ENCODE measurements around the gene SPC24. TPM values are rescaled to one million over a fixed set of nuclear protein-coding genes. Genes with fewer than 3 reads are reported as not detected.

The SPC24 gene
- total and polyA plus RNA-seq, 2 donors (not counting 3 experiments of a cell fraction or from before 2014, with no cell fraction given), result 19.8 to 70.0 TPM

- Histone ChIP-seq H3K27me3 (ENCODE audit: control insufficient read depth in 2 of 2, insufficient read depth in 2 of 2, low read length in 2 of 2) (no peaks in the 10 kb centered on the region), H3K9me3 (replicated peaks; ENCODE audit: control insufficient read depth, insufficient read depth, low read length) (no peaks in the 10 kb centered on the region), H3K4me2 (ENCODE audit: insufficient read depth, low read length) (no peak overlapping the region), H3K27ac (ENCODE audit: insufficient read depth, low read depth, low read length) (no peak overlapping the region), H3K9ac (replicated peaks; ENCODE audit: extremely low read depth, insufficient read depth, low read length) (no peak overlapping the region), H3K4me3 (replicated peaks in 1 of 3; ENCODE audit: insufficient read depth in 1 of 3, low read depth in 1 of 3, low read length in 3 of 3) (no peak overlapping the region), H4K20me1 (replicated peaks; ENCODE audit: control insufficient read depth, extremely low read depth, insufficient read depth, low read length) (no peaks in the 10 kb centered on the region), H3K4me1 (ENCODE audit: control insufficient read depth, extremely low read depth, insufficient read depth, low read length) (peaks cover 4% of the 10 kb centered on the region), H2AFZ (ENCODE audit: low read depth, low read length) (no peak overlapping the region), H3K9me1 (replicated peaks; ENCODE audit: control insufficient read depth, extremely low read depth, insufficient read depth, low read length) (no peaks in the 10 kb centered on the region), H3K36me3 (ENCODE audit: control insufficient read depth in 2 of 2, extremely low read depth in 1 of 2, insufficient read depth in 2 of 2, low read length in 2 of 2) (peaks cover 4 to 16% of the 10 kb centered on the region in 2 experiments), H3K79me2 (ENCODE audit: control insufficient read depth, insufficient read depth, low read length) (peaks cover 7% of the 10 kb centered on the region)
- ChIA-PET CTCF (interaction anchor here (0.7 to 5.3 kb wide), 2 partner anchors 11 to 61 kb away, joined by 3 to 25 read pairs; no protein-coding TSS in a partner anchor), POLR2A (no interaction called here)
- intact Hi-C loops (cut with micrococcal nuclease) (no loop called here), dilution Hi-C loops (cut with MboI; ENCODE audit: extremely low pct_ligation_motif_present, low sequenced_read_pairs) (no loop called here)
- no peak for DNase-seq (ENCODE audit: low read depth, low spot score)
- TF ChIP-seq GATA2 (IDR thresholded peaks at IDR 0.05; ENCODE audit: insufficient read depth, insufficient read length, low read depth, low read length), result no peak
- TF ChIP-seq JUN (IDR thresholded peaks at IDR 0.05; ENCODE audit: borderline replicate concordance, insufficient read depth, insufficient read length, low read depth), result no peak
- TF ChIP-seq POLR2A (IDR thresholded peaks at IDR 0.05; ENCODE audit: low read depth, low read length), result no peak
- no peak for TF ChIP-seq FOS (IDR thresholded peaks at IDR 0.05; ENCODE audit: borderline replicate concordance, insufficient read depth, low read length)
- TF ChIP-seq, protein P1, sequence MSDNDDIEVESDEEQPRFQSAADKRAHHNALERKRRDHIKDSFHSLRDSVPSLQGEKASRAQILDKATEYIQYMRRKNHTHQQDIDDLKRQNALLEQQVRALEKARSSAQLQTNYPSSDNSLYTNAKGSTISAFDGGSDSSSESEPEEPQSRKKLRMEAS (IDR thresholded peaks at IDR 0.05; ENCODE audit: insufficient read depth, insufficient read length), result no peak
- no peak for TF ChIP-seq MYC (IDR thresholded peaks at IDR 0.05; ENCODE audit: low read depth, low read length)
- no peak for TF ChIP-seq EZH2 (IDR thresholded peaks at IDR 0.05; ENCODE audit: borderline replicate concordance, low read depth, low read length, severe bottlenecking)
- TF ChIP-seq, protein P2, sequence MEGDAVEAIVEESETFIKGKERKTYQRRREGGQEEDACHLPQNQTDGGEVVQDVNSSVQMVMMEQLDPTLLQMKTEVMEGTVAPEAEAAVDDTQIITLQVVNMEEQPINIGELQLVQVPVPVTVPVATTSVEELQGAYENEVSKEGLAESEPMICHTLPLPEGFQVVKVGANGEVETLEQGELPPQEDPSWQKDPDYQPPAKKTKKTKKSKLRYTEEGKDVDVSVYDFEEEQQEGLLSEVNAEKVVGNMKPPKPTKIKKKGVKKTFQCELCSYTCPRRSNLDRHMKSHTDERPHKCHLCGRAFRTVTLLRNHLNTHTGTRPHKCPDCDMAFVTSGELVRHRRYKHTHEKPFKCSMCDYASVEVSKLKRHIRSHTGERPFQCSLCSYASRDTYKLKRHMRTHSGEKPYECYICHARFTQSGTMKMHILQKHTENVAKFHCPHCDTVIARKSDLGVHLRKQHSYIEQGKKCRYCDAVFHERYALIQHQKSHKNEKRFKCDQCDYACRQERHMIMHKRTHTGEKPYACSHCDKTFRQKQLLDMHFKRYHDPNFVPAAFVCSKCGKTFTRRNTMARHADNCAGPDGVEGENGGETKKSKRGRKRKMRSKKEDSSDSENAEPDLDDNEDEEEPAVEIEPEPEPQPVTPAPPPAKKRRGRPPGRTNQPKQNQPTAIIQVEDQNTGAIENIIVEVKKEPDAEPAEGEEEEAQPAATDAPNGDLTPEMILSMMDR (IDR thresholded peaks at IDR 0.05; ENCODE audit: extremely low read depth in 1 of 2, insufficient read depth in 1 of 2, low read depth in 1 of 2, low read length in 2 of 2), result no peak
- no peak for TF ChIP-seq POLR2AphosphoS5 (IDR thresholded peaks at IDR 0.05; ENCODE audit: insufficient read depth, low read depth, low read length)
- BruUV-seq (replicated peaks), result no TSS peak
- no peak for FAIRE-seq
These were observed 31.9 kb upstream of the SPC24 start for GRCh38 chr19:11187441-11187840.

All from endothelial cell of umbilical vein (primary cell).